GM12891 (cell line): ENCODE measurements around the gene AP3B2.

Experiments used
- DNase-seq: peaks from one replicate; pipeline ENCODE4 v3.0.0; 2011; ENCODE audit warnings: low spot score; ENCODE audit not compliant: insufficient read length
- FAIRE-seq: peaks from 2 replicates; lab custom pipeline; 2011; peaks lifted over from hg19 to GRCh38; lab: Jason Lieb, UNC
- PAX5 ChIP-seq: IDR thresholded peaks from 2 replicates; pipeline ENCODE4 v1.6.1; 2011; ENCODE audit warnings: low read length, moderate library complexity, mild to moderate bottlenecking; ENCODE audit not compliant: insufficient read depth, severe bottlenecking
- POLR2A ChIP-seq: IDR thresholded peaks from 2 replicates; pipeline ENCODE4 v1.6.1; 2011; ENCODE audit warnings: low read depth, low read length, control low read depth
- POLR2AphosphoS5 ChIP-seq: IDR thresholded peaks from 2 replicates; pipeline ENCODE4 v1.6.1; 2011; ENCODE audit warnings: low read depth, low read length, control low read depth
- POU2F2 ChIP-seq: IDR thresholded peaks from 2 replicates; pipeline ENCODE4 v1.6.1; 2011; ENCODE audit warnings: low read depth, mild to moderate bottlenecking, control low read depth, low read length, moderate library complexity
- SPI1 ChIP-seq: IDR thresholded peaks from 2 replicates; pipeline ENCODE4 v1.6.1; 2011; ENCODE audit warnings: low read depth, low read length, control low read depth
- TAF1 ChIP-seq: IDR thresholded peaks from 2 replicates; pipeline ENCODE4 v1.6.1; 2011; ENCODE audit warnings: low read depth, low read length, control low read depth

AP3B2 gene

DNA sequence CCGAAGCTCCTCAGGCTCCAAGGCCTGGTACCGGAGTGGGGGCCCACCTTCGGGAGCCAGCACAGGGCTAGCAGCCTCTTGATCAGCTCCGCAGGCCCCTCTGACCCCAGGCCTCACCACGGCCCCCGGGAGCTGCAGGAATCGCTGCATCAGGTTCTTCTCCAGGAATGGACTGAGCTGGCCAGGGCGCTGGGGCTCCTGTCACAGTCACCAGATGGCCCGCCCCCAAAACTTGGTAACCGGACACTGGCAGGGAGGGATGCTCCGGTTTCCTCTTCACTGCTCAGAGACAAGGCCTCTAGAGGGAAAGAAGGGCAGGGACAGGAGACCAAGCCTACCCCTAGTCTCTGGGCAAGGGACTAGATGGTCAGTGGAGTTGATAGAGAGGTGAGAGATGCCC, 9.9 kb downstream of the AP3B2 start:
- FAIRE-seq (no peak), DNase-seq (no peak)
- TF ChIP-seq POLR2AphosphoS5 (no peak), SPI1 (no peak), PAX5 (no peak), POLR2A (no peak), POU2F2 (no peak), TAF1 (no peak)

DNA sequence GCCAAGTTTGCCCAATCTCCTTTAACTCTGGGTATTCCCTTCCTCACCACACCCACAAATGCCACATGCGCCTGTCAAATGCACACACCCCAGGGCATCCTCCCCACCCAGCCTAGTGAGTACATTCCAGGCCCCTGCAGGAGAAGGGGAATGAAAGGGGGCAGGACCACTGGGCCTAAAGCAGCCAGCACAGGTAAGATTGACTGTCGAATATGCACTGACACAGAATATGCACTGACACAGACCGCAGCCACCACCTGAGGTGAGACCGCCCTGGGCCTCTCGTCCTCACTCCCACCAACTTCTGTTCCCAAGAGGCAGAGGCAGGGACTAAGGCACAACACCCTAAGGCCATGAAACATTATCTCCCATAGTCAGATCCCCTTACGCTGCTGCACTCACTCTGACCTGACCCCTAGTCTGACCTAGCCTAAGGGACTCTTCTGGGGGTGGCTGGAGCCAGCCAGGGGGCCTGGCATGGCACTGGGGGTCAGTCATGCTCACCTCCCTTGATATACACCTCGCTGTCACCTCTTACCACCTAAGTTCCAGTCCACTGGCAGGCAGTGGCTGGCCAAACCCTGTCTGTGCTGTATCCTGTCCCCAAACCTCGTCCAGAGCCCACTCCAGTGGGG, 10.8 kb downstream of the AP3B2 start:
- no peak for TF ChIP-seq POLR2A
- TF ChIP-seq POU2F2 = no peak
- TF ChIP-seq POLR2AphosphoS5 = no peak
- no peak for TF ChIP-seq PAX5
- no peak for TF ChIP-seq TAF1
- no peak for TF ChIP-seq SPI1

DNA sequence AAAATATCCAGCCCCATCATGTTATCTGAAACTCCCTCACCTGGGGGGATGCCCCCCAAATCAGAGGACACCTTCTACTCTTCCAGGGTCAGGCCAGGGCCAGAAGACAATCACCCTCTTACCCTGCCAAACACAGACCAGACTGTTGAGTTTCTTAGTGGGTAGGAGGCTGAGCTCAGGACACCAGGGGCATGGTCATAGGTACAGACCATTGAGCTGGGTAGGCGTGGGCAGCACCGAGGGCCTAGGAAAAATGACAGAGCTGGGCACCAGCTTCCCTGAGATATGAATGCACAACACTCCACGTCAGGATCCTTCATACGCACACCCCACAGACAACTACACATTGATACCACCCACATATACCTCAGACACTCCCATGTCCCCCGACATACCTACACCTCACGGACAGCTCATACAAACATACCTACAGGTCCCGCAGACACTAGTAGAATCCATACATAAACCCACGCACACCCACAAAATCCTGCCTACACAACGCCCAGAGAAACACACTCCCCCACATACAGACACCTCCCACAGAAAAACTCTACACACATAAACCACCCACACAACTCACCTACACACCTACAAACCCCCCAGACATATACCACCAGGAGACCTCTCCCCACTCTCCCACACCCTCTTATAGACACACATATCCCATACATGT, 11.8 kb downstream of the AP3B2 start:
- no peak for TF ChIP-seq POLR2A
- no peak for TF ChIP-seq PAX5
- no peak for TF ChIP-seq POU2F2
- no peak for TF ChIP-seq TAF1
- TF ChIP-seq SPI1 = no peak
- no peak for TF ChIP-seq POLR2AphosphoS5
- DNase-seq (no peak), FAIRE-seq (no peak)

More for the DNA sequence above, 10.8 kb downstream of the AP3B2 start:
- FAIRE-seq (no peak), DNase-seq (no peak)

DNA sequence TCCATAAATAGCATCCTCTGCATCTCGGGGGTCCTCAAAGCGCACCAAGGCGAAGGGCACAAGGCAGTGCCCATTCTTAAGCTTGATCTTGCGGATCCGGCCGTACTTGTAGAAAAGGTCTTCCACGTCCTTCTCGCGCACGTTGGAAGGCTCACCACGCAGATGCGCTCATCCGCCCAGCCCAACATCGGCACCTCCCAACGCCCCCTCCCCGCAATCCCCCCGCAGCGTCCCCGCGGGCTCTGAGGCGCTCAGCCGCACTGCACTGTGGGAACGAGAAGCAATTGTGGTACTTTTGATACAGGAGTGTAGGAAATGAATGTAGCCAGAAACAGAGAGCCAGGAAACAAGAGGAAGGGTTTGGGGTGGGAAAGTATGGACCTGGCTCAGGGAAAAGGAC, 17.5 kb downstream of the AP3B2 start:
- FAIRE-seq = no peak
- TF ChIP-seq POU2F2 = no peak
- TF ChIP-seq POLR2A = no peak
- no peak for TF ChIP-seq POLR2AphosphoS5
- no peak for TF ChIP-seq PAX5
- no peak for TF ChIP-seq TAF1
- no peak for DNase-seq

DNA sequence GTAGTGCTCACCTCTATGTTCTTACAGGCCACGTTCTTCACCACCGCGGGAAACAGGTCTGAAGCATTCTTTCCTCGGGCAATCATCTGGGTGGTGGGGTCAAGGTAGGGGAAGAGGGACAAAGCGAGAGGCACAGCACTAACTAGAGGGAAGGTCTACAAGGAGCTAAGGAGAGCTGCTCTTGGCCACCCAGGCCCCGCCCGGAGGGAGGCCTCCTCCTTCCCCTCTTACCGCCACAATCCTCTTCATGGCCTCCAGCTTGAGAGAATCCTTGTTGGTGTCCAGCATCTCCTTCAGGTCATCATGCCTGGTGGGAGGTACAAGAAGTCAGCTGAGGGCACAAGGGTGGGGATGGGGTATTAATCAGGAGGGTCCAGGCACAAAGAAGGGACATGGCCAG, 20.5 kb downstream of the AP3B2 start:
- DNase-seq (no peak), FAIRE-seq (no peak)
- TF ChIP-seq TAF1 (no peak), POU2F2 (no peak), SPI1 (no peak), POLR2A (no peak), PAX5 (no peak), POLR2AphosphoS5 (no peak)

DNA sequence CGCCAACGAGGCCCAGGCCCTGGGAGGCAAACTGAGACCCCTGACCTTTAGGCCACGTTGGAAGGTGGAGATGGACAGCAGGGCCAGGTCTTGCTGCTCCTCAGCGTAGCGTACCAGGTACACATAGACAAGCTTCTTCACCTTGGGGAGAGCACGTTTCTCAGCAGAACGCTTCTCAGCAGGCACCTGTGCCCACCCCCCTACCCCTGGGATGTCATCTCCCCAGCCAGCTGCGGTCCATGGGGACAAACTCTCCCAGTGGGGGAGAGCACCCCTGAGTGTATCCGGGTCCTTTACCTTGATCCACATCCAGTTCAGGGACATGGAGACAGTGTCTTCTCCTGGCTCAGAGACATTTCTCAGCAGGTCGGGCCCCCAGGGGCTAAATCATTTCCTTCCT, 21.0 kb downstream of the AP3B2 start:
- no peak for TF ChIP-seq SPI1
- no peak for TF ChIP-seq POLR2AphosphoS5
- no peak for TF ChIP-seq PAX5
- TF ChIP-seq TAF1 = no peak
- no peak for TF ChIP-seq POLR2A
- TF ChIP-seq POU2F2 = no peak
- DNase-seq = no peak
- no peak for FAIRE-seq

DNA sequence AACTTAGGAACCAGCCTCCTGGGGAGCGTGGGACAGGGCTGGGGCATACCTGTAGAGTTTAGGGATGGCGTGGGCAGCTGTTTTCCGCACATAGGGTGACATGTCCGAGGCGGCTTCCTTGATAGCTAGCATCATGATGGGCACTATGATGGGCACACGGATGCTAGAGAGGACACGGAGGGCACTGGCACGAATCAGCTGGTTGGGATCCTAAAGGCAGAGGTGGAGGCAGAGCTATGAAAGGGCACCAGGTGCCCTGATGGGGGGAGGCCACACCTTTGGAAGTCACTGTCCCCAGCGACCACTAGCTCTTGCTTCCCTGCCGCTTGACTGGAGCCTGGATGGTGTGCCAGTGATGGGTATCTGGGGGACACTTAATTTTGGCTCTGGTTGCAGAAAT, 28.3 kb downstream of the AP3B2 start:
- no peak for DNase-seq
- no peak for FAIRE-seq
- no peak for TF ChIP-seq POLR2A
- no peak for TF ChIP-seq POLR2AphosphoS5
- TF ChIP-seq TAF1 = no peak
- TF ChIP-seq POU2F2 = no peak
- no peak for TF ChIP-seq SPI1
- no peak for TF ChIP-seq PAX5

DNA sequence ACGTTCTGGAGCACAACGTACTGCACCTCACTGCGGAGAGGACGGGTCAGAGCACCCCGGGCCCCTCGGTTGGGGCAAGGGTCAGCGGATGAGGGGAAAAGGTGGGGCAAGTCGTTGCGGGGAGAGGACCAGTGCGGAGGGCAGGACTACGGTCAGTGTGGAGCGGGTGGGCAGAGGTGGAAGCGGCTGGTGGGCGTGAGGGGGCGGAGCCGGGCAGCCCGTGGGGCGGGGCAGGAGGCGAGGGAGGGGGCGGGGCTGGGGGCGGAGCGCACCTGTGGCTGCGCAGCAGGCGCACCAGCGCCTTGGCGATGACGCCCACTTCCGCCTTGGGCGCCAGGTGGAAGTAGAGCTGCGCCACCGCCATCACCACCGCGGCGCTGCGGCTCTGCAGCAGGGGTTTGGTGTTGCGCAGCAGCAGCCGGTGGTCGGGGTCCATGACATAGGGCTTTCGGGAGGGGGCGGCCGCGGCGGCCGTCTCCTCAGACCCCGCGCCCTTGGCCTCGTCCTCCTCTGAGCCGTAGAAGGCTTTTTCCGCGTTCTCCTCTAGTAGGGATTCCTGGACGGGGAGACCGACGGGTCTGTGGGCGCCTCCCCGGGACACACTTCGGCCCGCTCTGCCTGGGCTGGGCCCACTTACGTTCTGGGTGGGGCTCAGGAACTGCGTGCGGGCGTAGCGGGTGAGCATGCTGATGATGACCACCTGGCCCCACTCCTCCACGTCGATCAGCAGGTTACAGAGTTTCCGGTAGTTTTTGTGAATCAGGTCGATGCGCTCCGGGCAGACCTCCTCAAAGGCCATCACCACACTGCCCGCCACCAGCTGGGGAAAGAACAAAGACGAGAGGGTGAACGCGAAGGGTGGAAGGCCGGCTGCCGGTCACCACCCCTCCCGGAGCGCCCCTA, 29.2 kb downstream of the AP3B2 start:
- DNase-seq (peak; percentile 62), FAIRE-seq (no peak)
- no peak; the same call in 1 of the 2 replicates for TF ChIP-seq SPI1
- no peak for TF ChIP-seq PAX5
- TF ChIP-seq POU2F2 = no peak
- no peak for TF ChIP-seq POLR2A
- no peak for TF ChIP-seq TAF1
- TF ChIP-seq POLR2AphosphoS5 = no peak

DNA sequence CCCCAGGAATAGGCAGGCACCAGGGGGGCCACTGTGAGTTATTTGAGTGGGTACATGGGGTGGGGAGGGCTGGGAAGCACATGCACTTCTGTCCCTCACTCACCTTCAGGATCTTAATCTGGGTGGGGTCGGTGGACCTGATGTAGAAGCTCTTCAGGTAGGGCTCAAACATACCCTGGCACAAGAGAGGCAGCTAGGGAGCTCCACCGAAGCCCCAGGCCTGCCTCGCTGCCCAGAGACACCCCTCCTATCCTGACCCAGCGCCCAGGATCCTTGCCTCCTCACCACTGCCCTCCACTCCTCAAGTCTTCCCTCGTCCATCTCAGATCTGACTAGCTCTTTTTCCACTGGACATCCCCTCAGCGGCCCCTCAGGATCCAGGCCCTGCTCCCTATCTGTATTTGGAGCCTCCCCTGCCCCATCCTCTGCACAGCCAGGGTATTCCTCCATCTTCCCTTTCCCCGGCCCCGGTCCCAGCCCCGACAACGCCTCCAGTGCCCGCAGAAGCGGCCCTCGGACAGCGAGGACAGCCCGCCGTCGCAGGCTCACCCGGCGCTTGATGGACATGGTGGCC, 30.0 kb downstream of the AP3B2 start:
- no peak for TF ChIP-seq POLR2AphosphoS5
- no peak for TF ChIP-seq POLR2A
- TF ChIP-seq SPI1 = no peak
- no peak for TF ChIP-seq PAX5
- TF ChIP-seq TAF1 = no peak
- no peak for TF ChIP-seq POU2F2
- DNase-seq (no peak), FAIRE-seq (no peak)
